HEK293 (cell line): Measurements from ENCODE around the gene PRKAG2.

Experiments
- CTCF ChIA-PET: fragments of 350-600 bp; formaldehyde crosslinking; extraction: SDS; loops from one replicate; lab custom pipeline; 2021; ENCODE audit warnings: antibody characterized with exemption; lab: Yijun Ruan, JAX
- POLR2A ChIA-PET: fragments of 300-600 bp; formaldehyde crosslinking; extraction: SDS; loops from one replicate; lab custom pipeline; 2020; ENCODE audit warnings: antibody characterized with exemption, inconsistent platforms; lab: Yijun Ruan, JAX
- H3K27ac ChIP-seq: fragments of 200-500 bp; sonication (Bioruptor generic); 2 replicates; pipeline ENCODE4 v1.5.1; 2014; ENCODE audit warnings: low read depth, low read length, control low read depth, inconsistent platforms; ENCODE audit errors: extremely low read depth
- H3K36me3 ChIP-seq, 2 experiments: fragments of 200-500 bp in 1 of 2; sonication (Bioruptor generic) in 1 of 2; 1 replicate in 1 of 2; 2 replicates in 1 of 2; pipeline ENCODE4 v1.5.1; 2014 to 2017; ENCODE audit warnings: inconsistent platforms in 2 of 2, low read length in 2 of 2; ENCODE audit not compliant: control insufficient read depth in 2 of 2, insufficient read depth in 1 of 2
- H3K4me1 ChIP-seq: fragments of 200-500 bp; sonication (Bioruptor generic); 2 replicates; pipeline ENCODE4 v1.5.1; 2014; ENCODE audit warnings: mild to moderate bottlenecking, low read length, inconsistent platforms; ENCODE audit not compliant: control insufficient read depth, insufficient read depth
- H3K4me3 ChIP-seq: 2 replicates; pipeline ENCODE4 v1.5.1; 2011; ENCODE audit warnings: low read depth, mild to moderate bottlenecking, control low read depth, low read length, moderate library complexity
- H3K9me3 ChIP-seq: fragments of 200-500 bp; sonication (Bioruptor generic); 2 replicates; pipeline ENCODE4 v1.5.1; 2014; ENCODE audit warnings: low read depth, low read length, inconsistent platforms; ENCODE audit not compliant: control insufficient read depth, insufficient read depth
- GLIS2 ChIP-seq: fragments of 450-650 bp; formaldehyde crosslinking; IDR thresholded peaks from 2 replicates; pipeline ENCODE4 v1.5.1; 2016; ENCODE audit warnings: missing biosample characterization, missing genetic modification characterization
- HOXD13 ChIP-seq: sonication (generic); formaldehyde crosslinking; IDR thresholded peaks from 2 replicates; pipeline ENCODE4 v1.8.0; 2022; ENCODE audit warnings: missing genetic modification reagents, borderline replicate concordance
- SP7 ChIP-seq: fragments of 450-650 bp; formaldehyde crosslinking; IDR thresholded peaks from 2 replicates; pipeline ENCODE4 v1.5.1; 2016; ENCODE audit warnings: missing biosample characterization, missing genetic modification characterization
- ZFHX2 ChIP-seq: fragments of 450-650 bp; formaldehyde crosslinking; conservative IDR thresholded peaks from 2 replicates; pipeline ENCODE4 v1.5.1; 2016; ENCODE audit warnings: missing biosample characterization, missing genetic modification characterization
- ZFP41 ChIP-seq: fragments of 450-650 bp; formaldehyde crosslinking; IDR thresholded peaks from 2 replicates; pipeline ENCODE4 v1.5.1; 2016; ENCODE audit warnings: missing biosample characterization, missing genetic modification characterization, borderline replicate concordance
- ZNF114 ChIP-seq: fragments of 450-650 bp; formaldehyde crosslinking; IDR thresholded peaks from 2 replicates; pipeline ENCODE4 v1.5.0; 2017; ENCODE audit warnings: missing biosample characterization, missing genetic modification characterization
- ZNF157 ChIP-seq: fragments of 450-650 bp; formaldehyde crosslinking; IDR thresholded peaks from 2 replicates; pipeline ENCODE4 v1.5.1; 2016; ENCODE audit warnings: missing biosample characterization, missing genetic modification characterization
- ZNF169 ChIP-seq: fragments of 450-650 bp; formaldehyde crosslinking; IDR thresholded peaks from 2 replicates; pipeline ENCODE4 v1.5.1; 2016; ENCODE audit warnings: missing biosample characterization, missing genetic modification characterization
- ZNF214 ChIP-seq: fragments of 450-650 bp; formaldehyde crosslinking; IDR thresholded peaks from 2 replicates; pipeline ENCODE4 v1.5.1; 2017; ENCODE audit warnings: missing biosample characterization, mild to moderate bottlenecking, missing genetic modification characterization, borderline replicate concordance
- ZNF23 ChIP-seq: fragments of 450-650 bp; formaldehyde crosslinking; IDR thresholded peaks from 2 replicates; pipeline ENCODE4 v1.5.1; 2016; ENCODE audit warnings: missing biosample characterization, missing genetic modification characterization, borderline replicate concordance
- ZNF37A ChIP-seq: fragments of 450-650 bp; IDR thresholded peaks from 2 replicates; pipeline ENCODE4 v1.5.1; 2018; ENCODE audit warnings: missing biosample characterization, missing genetic modification characterization
- ZNF394 ChIP-seq: fragments of 450-650 bp; formaldehyde crosslinking; IDR thresholded peaks from 2 replicates; pipeline ENCODE4 v1.5.1; 2016; ENCODE audit warnings: missing biosample characterization, missing genetic modification characterization, mild to moderate bottlenecking, moderate library complexity, borderline replicate concordance
- ZNF404 ChIP-seq: fragments of 450-650 bp; formaldehyde crosslinking; IDR thresholded peaks from 2 replicates; pipeline ENCODE4 v1.5.1; 2017; ENCODE audit warnings: missing biosample characterization, missing genetic modification characterization
- ZNF416 ChIP-seq: fragments of 450-650 bp; formaldehyde crosslinking; IDR thresholded peaks from 2 replicates; pipeline ENCODE4 v1.5.1; 2016; ENCODE audit warnings: missing biosample characterization, missing genetic modification characterization
- ZNF426 ChIP-seq: fragments of 450-650 bp; formaldehyde crosslinking; IDR thresholded peaks from 2 replicates; pipeline ENCODE4 v1.5.1; 2017; ENCODE audit warnings: missing biosample characterization, missing genetic modification characterization, mild to moderate bottlenecking, inconsistent platforms, moderate library complexity
- ZNF514 ChIP-seq: fragments of 450-650 bp; formaldehyde crosslinking; IDR thresholded peaks from 2 replicates; pipeline ENCODE4 v1.5.1; 2016; ENCODE audit warnings: missing biosample characterization, missing genetic modification characterization
- ZNF629 ChIP-seq: fragments of 450-650 bp; formaldehyde crosslinking; IDR thresholded peaks from 2 replicates; pipeline ENCODE4 v1.5.1; 2017; ENCODE audit warnings: missing biosample characterization, missing genetic modification characterization
- ZNF664 ChIP-seq: fragments of 450-650 bp; formaldehyde crosslinking; IDR thresholded peaks from 2 replicates; pipeline ENCODE4 v1.5.1; 2016; ENCODE audit warnings: missing biosample characterization, missing genetic modification characterization
- ZNF837 ChIP-seq: fragments of 450-650 bp; formaldehyde crosslinking; IDR thresholded peaks from 2 replicates; pipeline ENCODE4 v1.5.1; 2016; ENCODE audit warnings: missing biosample characterization, missing genetic modification characterization
- TF ChIP-seq, protein P1 (sequence below): fragments of 450-650 bp; formaldehyde crosslinking; IDR thresholded peaks from 2 replicates; pipeline ENCODE4 v1.5.1; 2016; ENCODE audit warnings: missing biosample characterization, missing genetic modification characterization
- TF ChIP-seq, protein P2 (sequence below): fragments of 450-650 bp; formaldehyde crosslinking; IDR thresholded peaks from 2 replicates; pipeline ENCODE4 v1.5.1; 2016; ENCODE audit warnings: missing biosample characterization, missing genetic modification characterization
- TF ChIP-seq, protein P3 (sequence below): fragments of 450-650 bp; formaldehyde crosslinking; IDR thresholded peaks from 2 replicates; pipeline ENCODE4 v1.5.1; 2016; ENCODE audit warnings: missing biosample characterization, missing genetic modification characterization
- TF ChIP-seq, protein P4 (sequence below): fragments of 450-650 bp; formaldehyde crosslinking; IDR thresholded peaks from 2 replicates; pipeline ENCODE4 v1.5.1; 2017; ENCODE audit warnings: missing biosample characterization, mild to moderate bottlenecking, missing genetic modification characterization, moderate library complexity

PRKAG2 gene

DNA sequence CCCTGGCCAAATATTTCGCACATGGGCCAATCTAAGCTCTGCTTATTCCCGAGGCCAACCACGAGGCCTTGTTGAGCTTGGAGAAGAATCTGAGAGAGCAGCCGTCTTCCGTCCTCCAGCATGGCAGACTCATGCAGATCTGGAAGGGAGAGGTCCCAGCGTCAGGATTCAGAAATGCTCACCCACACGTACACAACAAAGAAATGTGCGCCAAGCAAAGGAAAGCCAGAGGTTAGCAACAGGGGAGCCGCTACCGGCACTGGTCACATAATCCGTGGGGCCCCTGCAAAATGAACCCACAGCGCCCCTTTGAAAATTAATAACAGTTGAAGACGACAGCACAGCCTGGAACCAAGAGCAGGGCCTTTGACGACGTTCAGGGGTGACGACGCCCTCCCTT, 25.4 kb upstream of the PRKAG2 start:
- TF ChIP-seq SP7 (tag by site-specific recombination) (no peak), HOXD13 (no peak), GLIS2 (tag by site-specific recombination) (no peak), ZNF629 (tag by site-specific recombination) (no peak), ZNF416 (tag by site-specific recombination) (no peak), ZNF169 (tag by site-specific recombination) (no peak), ZNF514 (tag by site-specific recombination) (no peak), ZNF664 (tag by site-specific recombination) (no peak), ZNF837 (tag by site-specific recombination) (no peak), ZNF426 (tag by site-specific recombination) (no peak), ZFP41 (tag by site-specific recombination) (no peak), ZNF23 (no peak), ZNF37A (tag by site-specific recombination) (no peak), ZNF157 (no peak)
- TF ChIP-seq, protein P1, sequence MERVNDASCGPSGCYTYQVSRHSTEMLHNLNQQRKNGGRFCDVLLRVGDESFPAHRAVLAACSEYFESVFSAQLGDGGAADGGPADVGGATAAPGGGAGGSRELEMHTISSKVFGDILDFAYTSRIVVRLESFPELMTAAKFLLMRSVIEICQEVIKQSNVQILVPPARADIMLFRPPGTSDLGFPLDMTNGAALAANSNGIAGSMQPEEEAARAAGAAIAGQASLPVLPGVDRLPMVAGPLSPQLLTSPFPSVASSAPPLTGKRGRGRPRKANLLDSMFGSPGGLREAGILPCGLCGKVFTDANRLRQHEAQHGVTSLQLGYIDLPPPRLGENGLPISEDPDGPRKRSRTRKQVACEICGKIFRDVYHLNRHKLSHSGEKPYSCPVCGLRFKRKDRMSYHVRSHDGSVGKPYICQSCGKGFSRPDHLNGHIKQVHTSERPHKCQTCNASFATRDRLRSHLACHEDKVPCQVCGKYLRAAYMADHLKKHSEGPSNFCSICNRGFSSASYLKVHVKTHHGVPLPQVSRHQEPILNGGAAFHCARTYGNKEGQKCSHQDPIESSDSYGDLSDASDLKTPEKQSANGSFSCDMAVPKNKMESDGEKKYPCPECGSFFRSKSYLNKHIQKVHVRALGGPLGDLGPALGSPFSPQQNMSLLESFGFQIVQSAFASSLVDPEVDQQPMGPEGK, result no peak
- TF ChIP-seq, protein P2, sequence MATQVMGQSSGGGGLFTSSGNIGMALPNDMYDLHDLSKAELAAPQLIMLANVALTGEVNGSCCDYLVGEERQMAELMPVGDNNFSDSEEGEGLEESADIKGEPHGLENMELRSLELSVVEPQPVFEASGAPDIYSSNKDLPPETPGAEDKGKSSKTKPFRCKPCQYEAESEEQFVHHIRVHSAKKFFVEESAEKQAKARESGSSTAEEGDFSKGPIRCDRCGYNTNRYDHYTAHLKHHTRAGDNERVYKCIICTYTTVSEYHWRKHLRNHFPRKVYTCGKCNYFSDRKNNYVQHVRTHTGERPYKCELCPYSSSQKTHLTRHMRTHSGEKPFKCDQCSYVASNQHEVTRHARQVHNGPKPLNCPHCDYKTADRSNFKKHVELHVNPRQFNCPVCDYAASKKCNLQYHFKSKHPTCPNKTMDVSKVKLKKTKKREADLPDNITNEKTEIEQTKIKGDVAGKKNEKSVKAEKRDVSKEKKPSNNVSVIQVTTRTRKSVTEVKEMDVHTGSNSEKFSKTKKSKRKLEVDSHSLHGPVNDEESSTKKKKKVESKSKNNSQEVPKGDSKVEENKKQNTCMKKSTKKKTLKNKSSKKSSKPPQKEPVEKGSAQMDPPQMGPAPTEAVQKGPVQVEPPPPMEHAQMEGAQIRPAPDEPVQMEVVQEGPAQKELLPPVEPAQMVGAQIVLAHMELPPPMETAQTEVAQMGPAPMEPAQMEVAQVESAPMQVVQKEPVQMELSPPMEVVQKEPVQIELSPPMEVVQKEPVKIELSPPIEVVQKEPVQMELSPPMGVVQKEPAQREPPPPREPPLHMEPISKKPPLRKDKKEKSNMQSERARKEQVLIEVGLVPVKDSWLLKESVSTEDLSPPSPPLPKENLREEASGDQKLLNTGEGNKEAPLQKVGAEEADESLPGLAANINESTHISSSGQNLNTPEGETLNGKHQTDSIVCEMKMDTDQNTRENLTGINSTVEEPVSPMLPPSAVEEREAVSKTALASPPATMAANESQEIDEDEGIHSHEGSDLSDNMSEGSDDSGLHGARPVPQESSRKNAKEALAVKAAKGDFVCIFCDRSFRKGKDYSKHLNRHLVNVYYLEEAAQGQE, result no peak
- CTCF ChIA-PET, result no interaction called here
- H3K4me1 ChIP-seq, result no peaks in the 10 kb centered on the region
- H3K27ac ChIP-seq, result no peak overlapping the region
- H3K36me3 ChIP-seq, result no peaks in the 10 kb centered on the region
- POLR2A ChIA-PET, result no interaction called here
- no peak overlapping the region for H3K4me3 ChIP-seq
- H3K9me3 ChIP-seq, result no peaks in the 10 kb centered on the region

DNA sequence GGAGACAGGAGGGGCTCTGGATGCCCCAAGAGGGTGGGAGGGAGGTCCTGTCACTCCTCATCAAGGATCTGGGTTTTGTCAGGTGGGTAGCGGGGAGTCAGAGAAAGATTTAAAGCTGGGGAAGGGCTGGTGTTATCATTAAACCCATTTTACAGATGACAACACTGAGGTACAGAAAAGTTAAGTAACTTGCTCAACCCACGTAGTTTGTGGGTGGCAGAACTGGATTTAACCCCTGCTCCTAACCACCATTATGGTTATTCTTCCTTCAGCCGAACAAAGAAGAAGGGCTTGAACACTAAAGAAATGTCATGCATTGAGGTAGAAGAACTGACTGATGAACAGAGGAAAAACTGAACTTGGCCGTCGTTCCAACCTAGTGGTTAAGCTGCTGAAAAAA, 24.9 kb upstream of the PRKAG2 start:
- Histone ChIP-seq H3K9me3 (no peaks in the 10 kb centered on the region), H3K4me3 (no peak overlapping the region), H3K36me3 (no peaks in the 10 kb centered on the region), H3K27ac (no peak overlapping the region), H3K4me1 (no peaks in the 10 kb centered on the region)
- TF ChIP-seq ZFHX2 (tag by site-specific recombination) (no peak), ZNF214 (no peak)
- POLR2A ChIA-PET, result no interaction called here
- CTCF ChIA-PET, result interaction anchor here (0.7 kb wide), 1 partner anchor 110 kb away, joined by 3 read pairs; no protein-coding TSS in a partner anchor

DNA sequence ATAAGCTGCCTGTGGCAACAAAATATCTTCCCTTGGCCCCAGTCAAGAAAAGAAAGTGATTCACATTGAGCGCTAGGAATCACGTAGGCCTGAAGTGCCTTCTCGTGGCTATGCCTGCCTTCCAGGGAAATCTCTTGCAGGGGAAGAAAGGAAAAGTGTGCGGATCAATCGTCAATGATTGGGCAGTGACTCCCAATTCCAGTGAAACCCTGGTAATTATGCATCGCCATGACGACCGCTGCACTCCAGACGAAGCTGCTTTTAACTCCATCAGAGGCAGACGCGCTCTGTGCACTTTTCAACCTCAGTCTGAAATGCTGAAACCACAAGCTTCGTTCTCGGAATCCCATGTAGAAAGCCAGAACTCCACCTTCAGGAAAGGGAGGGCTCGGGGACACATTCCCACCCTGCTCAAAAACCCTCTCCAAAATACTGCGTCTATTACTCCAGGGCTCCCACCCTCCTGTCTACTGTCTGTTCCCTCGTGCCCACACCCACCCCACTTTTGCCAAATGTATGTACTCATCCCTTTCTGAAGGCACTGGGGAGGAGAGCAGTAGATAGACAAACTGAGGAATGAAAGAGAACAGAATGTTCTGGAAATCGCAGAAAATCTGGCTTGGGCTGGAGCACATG, 24.2 kb upstream of the PRKAG2 start:
- Histone ChIP-seq H3K9me3 (no peaks in the 10 kb centered on the region), H3K4me3 (no peak overlapping the region), H3K4me1 (no peaks in the 10 kb centered on the region), H3K36me3 (no peaks in the 10 kb centered on the region), H3K27ac (no peak overlapping the region)
- CTCF ChIA-PET, result interaction anchor here (0.6 to 0.7 kb wide), 2 partner anchors 111 to 657 kb away, joined by 3 to 4 read pairs; no protein-coding TSS in a partner anchor
- POLR2A ChIA-PET, result no interaction called here
- no peak for TF ChIP-seq ZNF114 (tag by site-specific recombination)
- TF ChIP-seq, protein P3, sequence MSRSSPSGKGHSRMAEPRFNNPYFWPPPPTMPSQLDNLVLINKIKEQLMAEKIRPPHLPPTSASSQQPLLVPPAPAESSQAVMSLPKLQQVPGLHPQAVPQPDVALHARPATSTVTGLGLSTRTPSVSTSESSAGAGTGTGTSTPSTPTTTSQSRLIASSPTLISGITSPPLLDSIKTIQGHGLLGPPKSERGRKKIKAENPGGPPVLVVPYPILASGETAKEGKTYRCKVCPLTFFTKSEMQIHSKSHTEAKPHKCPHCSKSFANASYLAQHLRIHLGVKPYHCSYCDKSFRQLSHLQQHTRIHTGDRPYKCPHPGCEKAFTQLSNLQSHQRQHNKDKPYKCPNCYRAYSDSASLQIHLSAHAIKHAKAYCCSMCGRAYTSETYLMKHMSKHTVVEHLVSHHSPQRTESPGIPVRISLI (tag by site-specific recombination), result no peak
- TF ChIP-seq, protein P4, sequence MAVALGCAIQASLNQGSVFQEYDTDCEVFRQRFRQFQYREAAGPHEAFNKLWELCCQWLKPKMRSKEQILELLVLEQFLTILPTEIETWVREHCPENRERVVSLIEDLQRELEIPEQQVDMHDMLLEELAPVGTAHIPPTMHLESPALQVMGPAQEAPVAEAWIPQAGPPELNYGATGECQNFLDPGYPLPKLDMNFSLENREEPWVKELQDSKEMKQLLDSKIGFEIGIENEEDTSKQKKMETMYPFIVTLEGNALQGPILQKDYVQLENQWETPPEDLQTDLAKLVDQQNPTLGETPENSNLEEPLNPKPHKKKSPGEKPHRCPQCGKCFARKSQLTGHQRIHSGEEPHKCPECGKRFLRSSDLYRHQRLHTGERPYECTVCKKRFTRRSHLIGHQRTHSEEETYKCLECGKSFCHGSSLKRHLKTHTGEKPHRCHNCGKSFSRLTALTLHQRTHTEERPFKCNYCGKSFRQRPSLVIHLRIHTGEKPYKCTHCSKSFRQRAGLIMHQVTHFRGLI (tag by site-specific recombination), result no peak
- no peak for TF ChIP-seq ZNF664 (tag by site-specific recombination)
- no peak for TF ChIP-seq ZNF404 (tag by site-specific recombination)
- no peak for TF ChIP-seq ZNF169 (tag by site-specific recombination)
- no peak for TF ChIP-seq ZNF394 (tag by site-specific recombination)
